HEK293 (cell line): ENCODE results near the gene RITA1.

ENCODE experiments used
- BCL11A ChIP-seq: fragments of 450-650 bp; formaldehyde crosslinking; IDR thresholded peaks from 2 replicates; pipeline ENCODE4 v1.5.1; 2016; ENCODE audit warnings: low read depth, missing biosample characterization, missing genetic modification characterization
- KLF10 ChIP-seq: fragments of 450-650 bp; IDR thresholded peaks from 2 replicates; pipeline ENCODE4 v1.5.1; 2018; ENCODE audit warnings: missing biosample characterization, mild to moderate bottlenecking, missing genetic modification characterization
- MEIS1 ChIP-seq: sonication (generic); formaldehyde crosslinking; IDR thresholded peaks from 2 replicates; pipeline ENCODE4 v1.8.1; 2022; ENCODE audit warnings: missing genetic modification reagents, mild to moderate bottlenecking, borderline replicate concordance
- MZF1 ChIP-seq: fragments of 450-650 bp; formaldehyde crosslinking; IDR thresholded peaks from 2 replicates; pipeline ENCODE4 v1.5.1; 2017; ENCODE audit warnings: missing biosample characterization, missing genetic modification characterization, borderline replicate concordance
- SP3 ChIP-seq: fragments of 450-650 bp; formaldehyde crosslinking; IDR thresholded peaks from 2 replicates; pipeline ENCODE4 v1.5.1; 2016; ENCODE audit warnings: missing biosample characterization, missing genetic modification characterization
- ZBTB7A ChIP-seq: fragments of 450-650 bp; formaldehyde crosslinking; IDR thresholded peaks from 2 replicates; pipeline ENCODE4 v1.5.1; 2016; ENCODE audit warnings: low read depth, missing biosample characterization, missing genetic modification characterization
- ZFP69B ChIP-seq: fragments of 450-650 bp; formaldehyde crosslinking; IDR thresholded peaks from 2 replicates; pipeline ENCODE4 v1.5.1; 2016; ENCODE audit warnings: missing biosample characterization, missing genetic modification characterization
- ZNF114 ChIP-seq: fragments of 450-650 bp; formaldehyde crosslinking; IDR thresholded peaks from 2 replicates; pipeline ENCODE4 v1.5.0; 2017; ENCODE audit warnings: missing biosample characterization, missing genetic modification characterization
- ZNF138 ChIP-seq: fragments of 450-650 bp; formaldehyde crosslinking; IDR thresholded peaks from 2 replicates; pipeline ENCODE4 v1.5.1; 2016; ENCODE audit warnings: missing biosample characterization, missing genetic modification characterization, borderline replicate concordance
- ZNF146 ChIP-seq: fragments of 450-650 bp; formaldehyde crosslinking; IDR thresholded peaks from 2 replicates; pipeline ENCODE4 v1.5.1; 2016; ENCODE audit warnings: missing biosample characterization, missing genetic modification characterization
- ZNF2 ChIP-seq: fragments of 450-650 bp; formaldehyde crosslinking; IDR thresholded peaks from 2 replicates; pipeline ENCODE4 v1.5.1; 2016; ENCODE audit warnings: missing biosample characterization, missing genetic modification characterization
- ZNF416 ChIP-seq: fragments of 450-650 bp; formaldehyde crosslinking; IDR thresholded peaks from 2 replicates; pipeline ENCODE4 v1.5.1; 2016; ENCODE audit warnings: missing biosample characterization, missing genetic modification characterization
- ZNF473 ChIP-seq: fragments of 450-650 bp; formaldehyde crosslinking; IDR thresholded peaks from 2 replicates; pipeline ENCODE4 v1.5.1; 2017; ENCODE audit warnings: missing biosample characterization, missing genetic modification characterization
- ZNF501 ChIP-seq: fragments of 450-650 bp; formaldehyde crosslinking; IDR thresholded peaks from 2 replicates; pipeline ENCODE4 v1.5.1; 2016; ENCODE audit warnings: missing biosample characterization, missing genetic modification characterization
- ZNF521 ChIP-seq: fragments of 450-650 bp; formaldehyde crosslinking; IDR thresholded peaks from 2 replicates; pipeline ENCODE4 v1.5.1; 2017; ENCODE audit warnings: missing biosample characterization, mild to moderate bottlenecking, missing genetic modification characterization
- ZNF529 ChIP-seq: fragments of 450-650 bp; formaldehyde crosslinking; IDR thresholded peaks from 2 replicates; pipeline ENCODE4 v1.5.1; 2017; ENCODE audit warnings: missing genetic modification characterization, missing biosample characterization; ENCODE audit not compliant: insufficient replicate concordance
- ZNF549 ChIP-seq: fragments of 450-650 bp; IDR thresholded peaks from 2 replicates; pipeline ENCODE4 v1.5.1; 2018; ENCODE audit warnings: missing biosample characterization, missing genetic modification characterization, mild to moderate bottlenecking, inconsistent platforms, moderate library complexity
- ZNF600 ChIP-seq: fragments of 450-650 bp; formaldehyde crosslinking; IDR thresholded peaks from 2 replicates; pipeline ENCODE4 v1.5.1; 2016; ENCODE audit warnings: missing biosample characterization, missing genetic modification characterization
- ZNF621 ChIP-seq: fragments of 450-650 bp; formaldehyde crosslinking; IDR thresholded peaks from 2 replicates; pipeline ENCODE4 v1.5.1; 2017; ENCODE audit warnings: missing biosample characterization, missing genetic modification characterization
- ZXDB ChIP-seq: fragments of 450-650 bp; formaldehyde crosslinking; IDR thresholded peaks from 2 replicates; pipeline ENCODE4 v1.5.1; 2016; ENCODE audit warnings: missing biosample characterization, missing genetic modification characterization
- TF ChIP-seq, protein P1 (sequence below): fragments of 450-650 bp; formaldehyde crosslinking; IDR thresholded peaks from 2 replicates; pipeline ENCODE4 v1.5.1; 2016; ENCODE audit warnings: missing biosample characterization, missing genetic modification characterization
- TF ChIP-seq, protein P2 (sequence below): fragments of 450-650 bp; formaldehyde crosslinking; IDR thresholded peaks from 2 replicates; pipeline ENCODE4 v1.5.1; 2016; ENCODE audit warnings: missing biosample characterization, missing genetic modification characterization
- TF ChIP-seq, protein P3 (sequence below): fragments of 450-650 bp; formaldehyde crosslinking; IDR thresholded peaks from 2 replicates; pipeline ENCODE4 v1.5.1; 2016; ENCODE audit warnings: missing biosample characterization, missing genetic modification characterization
- TF ChIP-seq, protein P4 (sequence below): fragments of 450-650 bp; formaldehyde crosslinking; IDR thresholded peaks from 2 replicates; pipeline ENCODE4 v1.5.1; 2016; ENCODE audit warnings: missing biosample characterization, missing genetic modification characterization
- TF ChIP-seq, protein P5 (sequence below): fragments of 450-650 bp; formaldehyde crosslinking; IDR thresholded peaks from 2 replicates; pipeline ENCODE4 v1.5.1; 2016; ENCODE audit warnings: missing biosample characterization, missing genetic modification characterization
- TF ChIP-seq, protein P6 (sequence below): IDR thresholded peaks from 2 replicates; pipeline ENCODE4 v1.6.1; 2011; ENCODE audit warnings: mild to moderate bottlenecking, low read depth, low read length, borderline replicate concordance
- TF ChIP-seq, protein P7 (sequence below): fragments of 450-650 bp; formaldehyde crosslinking; IDR thresholded peaks from 2 replicates; pipeline ENCODE4 v1.5.1; 2016; ENCODE audit warnings: missing biosample characterization, missing genetic modification characterization

Gene RITA1

DNA sequence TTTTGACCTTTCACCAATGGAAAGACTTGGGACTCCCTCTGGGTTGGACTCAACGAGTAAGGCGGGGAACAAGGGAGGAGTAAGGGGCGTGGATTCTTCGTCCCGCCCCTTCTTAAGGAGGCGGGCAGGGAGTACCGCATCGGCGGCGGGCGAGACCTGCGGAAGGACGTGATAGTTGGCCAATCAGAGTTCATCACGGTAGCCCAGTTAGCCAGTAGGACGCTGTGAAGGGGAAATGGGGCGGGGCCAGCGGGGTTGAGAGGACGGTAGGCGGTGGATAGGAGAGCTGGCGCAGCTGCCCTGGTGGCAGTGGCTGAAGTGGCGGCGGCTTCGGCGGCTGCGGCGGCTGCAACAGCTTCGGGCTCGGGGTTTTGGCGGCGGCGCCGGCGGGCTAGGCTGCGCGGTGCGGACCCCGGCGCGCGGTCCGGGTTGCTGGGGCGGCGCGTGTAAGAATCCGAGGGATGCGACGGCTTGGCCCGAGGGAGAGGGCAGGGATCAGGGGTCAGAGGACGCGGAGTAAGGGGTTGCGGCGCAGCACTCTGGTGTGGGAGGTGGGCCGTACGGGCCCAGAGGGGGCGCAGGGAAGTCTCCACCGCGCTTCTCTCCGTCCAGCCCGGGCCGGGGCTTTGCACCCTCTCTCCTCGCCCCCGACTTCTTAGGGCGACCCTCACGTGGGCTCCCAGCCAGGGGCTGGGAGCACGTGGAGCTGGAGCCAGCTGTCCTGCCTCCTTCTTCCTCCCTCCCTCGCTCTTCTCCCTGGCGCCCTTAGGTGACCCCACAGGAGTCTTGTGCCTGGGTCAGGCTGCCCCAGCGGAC lies 35.9 kb downstream of the RITA1 start, which contains the start of gene TPCN1 (continued):
- TF ChIP-seq, protein P1, sequence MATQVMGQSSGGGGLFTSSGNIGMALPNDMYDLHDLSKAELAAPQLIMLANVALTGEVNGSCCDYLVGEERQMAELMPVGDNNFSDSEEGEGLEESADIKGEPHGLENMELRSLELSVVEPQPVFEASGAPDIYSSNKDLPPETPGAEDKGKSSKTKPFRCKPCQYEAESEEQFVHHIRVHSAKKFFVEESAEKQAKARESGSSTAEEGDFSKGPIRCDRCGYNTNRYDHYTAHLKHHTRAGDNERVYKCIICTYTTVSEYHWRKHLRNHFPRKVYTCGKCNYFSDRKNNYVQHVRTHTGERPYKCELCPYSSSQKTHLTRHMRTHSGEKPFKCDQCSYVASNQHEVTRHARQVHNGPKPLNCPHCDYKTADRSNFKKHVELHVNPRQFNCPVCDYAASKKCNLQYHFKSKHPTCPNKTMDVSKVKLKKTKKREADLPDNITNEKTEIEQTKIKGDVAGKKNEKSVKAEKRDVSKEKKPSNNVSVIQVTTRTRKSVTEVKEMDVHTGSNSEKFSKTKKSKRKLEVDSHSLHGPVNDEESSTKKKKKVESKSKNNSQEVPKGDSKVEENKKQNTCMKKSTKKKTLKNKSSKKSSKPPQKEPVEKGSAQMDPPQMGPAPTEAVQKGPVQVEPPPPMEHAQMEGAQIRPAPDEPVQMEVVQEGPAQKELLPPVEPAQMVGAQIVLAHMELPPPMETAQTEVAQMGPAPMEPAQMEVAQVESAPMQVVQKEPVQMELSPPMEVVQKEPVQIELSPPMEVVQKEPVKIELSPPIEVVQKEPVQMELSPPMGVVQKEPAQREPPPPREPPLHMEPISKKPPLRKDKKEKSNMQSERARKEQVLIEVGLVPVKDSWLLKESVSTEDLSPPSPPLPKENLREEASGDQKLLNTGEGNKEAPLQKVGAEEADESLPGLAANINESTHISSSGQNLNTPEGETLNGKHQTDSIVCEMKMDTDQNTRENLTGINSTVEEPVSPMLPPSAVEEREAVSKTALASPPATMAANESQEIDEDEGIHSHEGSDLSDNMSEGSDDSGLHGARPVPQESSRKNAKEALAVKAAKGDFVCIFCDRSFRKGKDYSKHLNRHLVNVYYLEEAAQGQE: no peak
- TF ChIP-seq ZNF416 (tag by site-specific recombination) (no peak), ZNF529 (tag by site-specific recombination) (no peak), ZNF501 (tag by site-specific recombination) (0 out of 2 replicates have a peak, but pooled peaks have one; percentile 23), ZNF138 (tag by site-specific recombination) (no peak), ZNF2 (tag by site-specific recombination) (no peak), KLF10 (tag by site-specific recombination) (no peak; the same call in 1 of the 2 replicates), MZF1 (no peak), BCL11A (peak; percentile 60; the same call in 1 of the 2 replicates), ZNF521 (tag by site-specific recombination) (no peak), ZNF549 (tag by site-specific recombination) (no peak), ZBTB7A (tag by site-specific recombination) (peak; percentile 55; the same call in 1 of the 2 replicates), ZXDB (tag by site-specific recombination) (peak; percentile 74), ZNF114 (tag by site-specific recombination) (no peak), ZNF600 (tag by site-specific recombination) (0 out of 2 replicates have a peak, but pooled peaks have one; percentile 37), SP3 (tag by site-specific recombination) (peak; percentile 99), ZNF473 (no peak), ZFP69B (tag by site-specific recombination) (no peak), ZNF621 (tag by site-specific recombination) (no peak), ZNF146 (tag by site-specific recombination) (no peak), MEIS1 (CRISPR knock-in tag) (no peak)
- TF ChIP-seq, protein P2, sequence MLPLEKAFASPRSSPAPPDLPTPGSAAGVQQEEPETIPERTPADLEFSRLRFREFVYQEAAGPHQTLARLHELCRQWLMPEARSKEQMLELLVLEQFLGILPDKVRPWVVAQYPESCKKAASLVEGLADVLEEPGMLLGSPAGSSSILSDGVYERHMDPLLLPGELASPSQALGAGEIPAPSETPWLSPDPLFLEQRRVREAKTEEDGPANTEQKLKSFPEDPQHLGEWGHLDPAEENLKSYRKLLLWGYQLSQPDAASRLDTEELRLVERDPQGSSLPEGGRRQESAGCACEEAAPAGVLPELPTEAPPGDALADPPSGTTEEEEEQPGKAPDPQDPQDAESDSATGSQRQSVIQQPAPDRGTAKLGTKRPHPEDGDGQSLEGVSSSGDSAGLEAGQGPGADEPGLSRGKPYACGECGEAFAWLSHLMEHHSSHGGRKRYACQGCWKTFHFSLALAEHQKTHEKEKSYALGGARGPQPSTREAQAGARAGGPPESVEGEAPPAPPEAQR (tag by site-specific recombination): no peak
- TF ChIP-seq, protein P3, sequence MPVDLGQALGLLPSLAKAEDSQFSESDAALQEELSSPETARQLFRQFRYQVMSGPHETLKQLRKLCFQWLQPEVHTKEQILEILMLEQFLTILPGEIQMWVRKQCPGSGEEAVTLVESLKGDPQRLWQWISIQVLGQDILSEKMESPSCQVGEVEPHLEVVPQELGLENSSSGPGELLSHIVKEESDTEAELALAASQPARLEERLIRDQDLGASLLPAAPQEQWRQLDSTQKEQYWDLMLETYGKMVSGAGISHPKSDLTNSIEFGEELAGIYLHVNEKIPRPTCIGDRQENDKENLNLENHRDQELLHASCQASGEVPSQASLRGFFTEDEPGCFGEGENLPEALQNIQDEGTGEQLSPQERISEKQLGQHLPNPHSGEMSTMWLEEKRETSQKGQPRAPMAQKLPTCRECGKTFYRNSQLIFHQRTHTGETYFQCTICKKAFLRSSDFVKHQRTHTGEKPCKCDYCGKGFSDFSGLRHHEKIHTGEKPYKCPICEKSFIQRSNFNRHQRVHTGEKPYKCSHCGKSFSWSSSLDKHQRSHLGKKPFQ: no peak
- TF ChIP-seq, protein P4, sequence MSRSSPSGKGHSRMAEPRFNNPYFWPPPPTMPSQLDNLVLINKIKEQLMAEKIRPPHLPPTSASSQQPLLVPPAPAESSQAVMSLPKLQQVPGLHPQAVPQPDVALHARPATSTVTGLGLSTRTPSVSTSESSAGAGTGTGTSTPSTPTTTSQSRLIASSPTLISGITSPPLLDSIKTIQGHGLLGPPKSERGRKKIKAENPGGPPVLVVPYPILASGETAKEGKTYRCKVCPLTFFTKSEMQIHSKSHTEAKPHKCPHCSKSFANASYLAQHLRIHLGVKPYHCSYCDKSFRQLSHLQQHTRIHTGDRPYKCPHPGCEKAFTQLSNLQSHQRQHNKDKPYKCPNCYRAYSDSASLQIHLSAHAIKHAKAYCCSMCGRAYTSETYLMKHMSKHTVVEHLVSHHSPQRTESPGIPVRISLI (tag by site-specific recombination): no peak
- TF ChIP-seq, protein P5, sequence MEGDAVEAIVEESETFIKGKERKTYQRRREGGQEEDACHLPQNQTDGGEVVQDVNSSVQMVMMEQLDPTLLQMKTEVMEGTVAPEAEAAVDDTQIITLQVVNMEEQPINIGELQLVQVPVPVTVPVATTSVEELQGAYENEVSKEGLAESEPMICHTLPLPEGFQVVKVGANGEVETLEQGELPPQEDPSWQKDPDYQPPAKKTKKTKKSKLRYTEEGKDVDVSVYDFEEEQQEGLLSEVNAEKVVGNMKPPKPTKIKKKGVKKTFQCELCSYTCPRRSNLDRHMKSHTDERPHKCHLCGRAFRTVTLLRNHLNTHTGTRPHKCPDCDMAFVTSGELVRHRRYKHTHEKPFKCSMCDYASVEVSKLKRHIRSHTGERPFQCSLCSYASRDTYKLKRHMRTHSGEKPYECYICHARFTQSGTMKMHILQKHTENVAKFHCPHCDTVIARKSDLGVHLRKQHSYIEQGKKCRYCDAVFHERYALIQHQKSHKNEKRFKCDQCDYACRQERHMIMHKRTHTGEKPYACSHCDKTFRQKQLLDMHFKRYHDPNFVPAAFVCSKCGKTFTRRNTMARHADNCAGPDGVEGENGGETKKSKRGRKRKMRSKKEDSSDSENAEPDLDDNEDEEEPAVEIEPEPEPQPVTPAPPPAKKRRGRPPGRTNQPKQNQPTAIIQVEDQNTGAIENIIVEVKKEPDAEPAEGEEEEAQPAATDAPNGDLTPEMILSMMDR (tag by site-specific recombination): peak; percentile 57; the same call in 1 of the 2 replicates
- TF ChIP-seq, protein P6, sequence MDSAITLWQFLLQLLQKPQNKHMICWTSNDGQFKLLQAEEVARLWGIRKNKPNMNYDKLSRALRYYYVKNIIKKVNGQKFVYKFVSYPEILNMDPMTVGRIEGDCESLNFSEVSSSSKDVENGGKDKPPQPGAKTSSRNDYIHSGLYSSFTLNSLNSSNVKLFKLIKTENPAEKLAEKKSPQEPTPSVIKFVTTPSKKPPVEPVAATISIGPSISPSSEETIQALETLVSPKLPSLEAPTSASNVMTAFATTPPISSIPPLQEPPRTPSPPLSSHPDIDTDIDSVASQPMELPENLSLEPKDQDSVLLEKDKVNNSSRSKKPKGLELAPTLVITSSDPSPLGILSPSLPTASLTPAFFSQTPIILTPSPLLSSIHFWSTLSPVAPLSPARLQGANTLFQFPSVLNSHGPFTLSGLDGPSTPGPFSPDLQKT: no peak
- TF ChIP-seq, protein P7, sequence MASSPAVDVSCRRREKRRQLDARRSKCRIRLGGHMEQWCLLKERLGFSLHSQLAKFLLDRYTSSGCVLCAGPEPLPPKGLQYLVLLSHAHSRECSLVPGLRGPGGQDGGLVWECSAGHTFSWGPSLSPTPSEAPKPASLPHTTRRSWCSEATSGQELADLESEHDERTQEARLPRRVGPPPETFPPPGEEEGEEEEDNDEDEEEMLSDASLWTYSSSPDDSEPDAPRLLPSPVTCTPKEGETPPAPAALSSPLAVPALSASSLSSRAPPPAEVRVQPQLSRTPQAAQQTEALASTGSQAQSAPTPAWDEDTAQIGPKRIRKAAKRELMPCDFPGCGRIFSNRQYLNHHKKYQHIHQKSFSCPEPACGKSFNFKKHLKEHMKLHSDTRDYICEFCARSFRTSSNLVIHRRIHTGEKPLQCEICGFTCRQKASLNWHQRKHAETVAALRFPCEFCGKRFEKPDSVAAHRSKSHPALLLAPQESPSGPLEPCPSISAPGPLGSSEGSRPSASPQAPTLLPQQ (tag by site-specific recombination): 0 out of 2 replicates have a peak, but pooled peaks have one; percentile 39
